HG03139 (cell line): ENCODE data around the gene OR2T10.
"Not testable (repeated sequence)": the region's sequence is repeated elsewhere in the genome, so short reads cannot be mapped to it uniquely, and the experiment has no call there.

Experiments used
- ATAC-seq: cut with Tn5 transposase; IDR thresholded peaks from one replicate; pipeline ENCODE4 v1.9.1; 2021; ENCODE audit not compliant: unreplicated experiment

OR2T10 gene, protein sequence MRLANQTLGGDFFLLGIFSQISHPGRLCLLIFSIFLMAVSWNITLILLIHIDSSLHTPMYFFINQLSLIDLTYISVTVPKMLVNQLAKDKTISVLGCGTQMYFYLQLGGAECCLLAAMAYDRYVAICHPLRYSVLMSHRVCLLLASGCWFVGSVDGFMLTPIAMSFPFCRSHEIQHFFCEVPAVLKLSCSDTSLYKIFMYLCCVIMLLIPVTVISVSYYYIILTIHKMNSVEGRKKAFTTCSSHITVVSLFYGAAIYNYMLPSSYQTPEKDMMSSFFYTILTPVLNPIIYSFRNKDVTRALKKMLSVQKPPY

DNA sequence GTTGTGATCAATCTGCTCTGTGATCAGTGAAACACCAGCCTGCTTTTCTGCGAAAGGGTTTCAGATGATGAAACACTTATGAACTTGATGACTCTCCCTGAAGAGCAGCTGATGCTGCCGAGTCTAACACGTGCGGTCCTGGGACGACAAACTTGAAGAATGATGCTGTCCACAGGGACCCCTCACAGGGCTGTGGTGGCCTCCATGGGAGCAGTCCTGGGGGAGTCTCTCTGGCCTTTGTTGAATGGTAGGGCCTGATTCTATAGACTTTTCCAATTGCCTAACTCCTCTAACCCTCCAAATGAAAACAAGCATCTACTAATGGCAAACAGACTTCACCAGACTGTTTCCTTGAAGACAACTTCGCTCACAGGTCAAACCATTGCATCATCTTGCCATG, at the start of gene OR2T10:
OR2T10 (minus strand) TSS at position 112 of the 400 bp plus-strand sequence. CDS start 3,932 bp downstream, outside the sequence.
- ATAC-seq, result no peak

DNA sequence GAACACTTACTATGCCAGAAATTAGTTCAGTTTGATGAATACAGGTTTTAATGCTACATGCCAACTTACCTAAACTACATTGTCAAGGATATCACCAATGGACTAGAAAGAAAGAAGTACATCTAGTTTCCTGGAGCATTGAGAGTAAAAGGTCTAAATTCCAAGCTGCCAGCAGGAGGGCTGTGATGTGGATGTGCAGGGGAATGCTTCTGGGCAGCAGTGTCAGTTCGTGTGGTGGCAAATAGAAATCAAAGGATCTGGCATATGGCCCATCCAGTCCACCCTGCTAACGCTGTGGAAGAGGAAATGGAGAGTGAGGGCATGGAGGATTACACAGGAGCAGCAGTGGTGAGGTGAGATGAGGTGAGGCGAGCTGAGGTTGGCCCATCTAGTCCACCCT, 47.7 kb upstream of the OR2T10 start, which contains the start of gene OR2T35:
OR2T35 (minus strand) TSS at position 101 of the 400 bp plus-strand sequence. CDS start 6,020 bp downstream, outside the sequence.
- not testable (repeated sequence) for ATAC-seq

DNA sequence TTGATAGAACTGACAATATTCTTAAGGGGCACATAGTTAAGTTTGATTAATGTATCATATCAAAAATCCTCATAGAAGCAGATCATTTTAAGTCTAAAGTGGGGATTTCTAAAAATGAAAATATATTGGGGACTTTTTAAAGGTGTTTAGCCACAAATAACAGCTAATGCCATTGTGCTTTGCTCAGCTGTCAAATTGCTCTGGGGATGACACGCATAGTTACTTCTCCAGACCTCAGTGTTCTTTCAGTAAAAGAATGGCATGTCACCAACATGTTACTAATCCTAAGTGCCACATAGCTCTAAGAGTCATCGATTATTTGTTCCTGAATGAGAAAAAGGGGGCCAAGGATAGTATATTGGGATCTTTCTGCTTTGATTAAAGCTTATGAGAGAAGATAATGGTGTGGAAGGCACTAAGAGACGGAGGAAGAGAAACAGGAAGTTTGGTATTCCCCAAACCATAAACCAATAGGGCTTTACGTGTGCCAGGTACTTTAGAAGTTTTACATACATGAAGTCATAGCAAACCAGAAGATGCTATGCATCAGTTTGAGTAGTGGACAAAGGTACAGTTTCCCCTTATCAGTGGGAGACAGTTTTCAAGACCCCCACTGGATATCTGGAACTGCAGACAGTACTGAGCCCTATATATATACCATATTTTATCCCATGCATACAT, 45.6 kb upstream of the OR2T10 start:
- ATAC-seq, result peak; percentile 51

DNA sequence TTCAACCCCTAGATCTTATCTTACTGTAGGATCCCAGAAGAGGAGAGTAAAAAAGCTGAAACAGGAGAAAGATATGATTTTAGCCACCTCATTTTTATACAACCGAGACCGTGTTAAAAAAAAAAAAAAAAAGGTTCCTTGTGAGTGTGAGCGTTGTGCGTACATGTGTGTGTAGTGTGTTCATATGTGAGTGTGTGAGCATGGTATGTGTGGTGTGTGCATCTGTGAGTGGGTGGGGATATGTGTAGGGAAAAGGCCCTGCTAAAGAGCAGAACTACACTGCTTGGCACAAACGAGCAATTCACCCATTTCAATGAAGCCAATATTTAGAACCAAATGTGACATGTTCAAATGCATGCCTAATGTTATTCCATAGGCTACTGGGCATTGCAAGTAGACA, 44.1 kb upstream of the OR2T10 start:
- not testable (repeated sequence) for ATAC-seq

DNA sequence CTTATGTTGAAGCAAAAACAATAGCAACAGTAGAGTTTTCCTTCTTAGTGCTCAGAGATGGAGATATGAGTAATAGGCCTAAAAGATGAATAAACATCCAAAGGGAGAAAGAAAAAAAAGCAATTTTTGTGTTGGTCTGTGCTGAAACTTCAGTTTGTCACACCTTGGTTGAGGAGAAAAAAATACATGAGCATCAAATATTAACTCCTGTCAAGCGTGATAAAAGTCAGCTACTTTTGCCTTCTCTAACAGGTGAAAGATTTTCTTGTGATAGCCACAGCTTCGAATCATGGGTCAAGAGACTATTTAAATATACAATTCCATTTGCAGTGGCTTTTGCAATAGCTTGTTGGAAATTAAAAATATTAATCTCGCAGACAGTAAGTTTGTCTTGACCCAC, 43.4 kb upstream of the OR2T10 start:
- not testable (repeated sequence) for ATAC-seq

DNA sequence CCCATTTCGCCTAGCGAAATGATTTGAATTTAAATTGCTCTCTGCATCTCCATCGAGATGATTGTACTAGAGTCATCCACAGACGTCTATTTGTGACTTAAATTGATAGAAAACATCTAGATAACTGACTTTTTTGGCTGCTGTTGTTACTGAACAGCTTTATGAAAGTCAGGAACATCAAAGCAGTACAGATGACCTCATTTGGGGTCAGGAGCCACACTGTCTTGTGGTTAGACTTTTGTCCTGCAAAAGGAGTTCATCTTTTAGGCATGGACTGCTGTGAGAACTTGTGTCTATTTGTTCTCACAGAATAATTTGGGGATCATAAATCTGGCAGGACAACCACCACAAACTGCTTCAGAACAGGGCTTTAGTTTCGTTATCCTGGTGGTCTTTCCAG, 42.2 kb upstream of the OR2T10 start:
- ATAC-seq, result peak; percentile 32

DNA sequence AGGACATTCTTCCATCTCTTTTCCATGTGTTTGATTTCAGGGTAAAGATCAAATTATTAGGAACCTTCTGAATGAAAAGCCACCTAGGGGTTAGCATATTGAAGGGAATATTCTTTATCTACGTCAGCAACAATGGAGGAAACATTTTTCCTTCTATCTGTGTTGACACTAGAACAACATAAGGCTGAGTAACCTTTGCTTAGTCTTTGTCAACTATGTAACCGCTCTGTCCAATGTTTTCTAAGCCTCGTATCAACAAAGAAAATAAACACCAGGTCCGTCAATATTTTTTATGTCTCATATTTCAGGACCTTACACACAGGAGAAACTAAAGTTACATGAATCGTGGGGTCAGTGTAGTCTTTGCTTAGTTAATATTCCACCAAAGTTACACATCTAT, 39.1 kb upstream of the OR2T10 start:
- ATAC-seq, result not testable (repeated sequence)

DNA sequence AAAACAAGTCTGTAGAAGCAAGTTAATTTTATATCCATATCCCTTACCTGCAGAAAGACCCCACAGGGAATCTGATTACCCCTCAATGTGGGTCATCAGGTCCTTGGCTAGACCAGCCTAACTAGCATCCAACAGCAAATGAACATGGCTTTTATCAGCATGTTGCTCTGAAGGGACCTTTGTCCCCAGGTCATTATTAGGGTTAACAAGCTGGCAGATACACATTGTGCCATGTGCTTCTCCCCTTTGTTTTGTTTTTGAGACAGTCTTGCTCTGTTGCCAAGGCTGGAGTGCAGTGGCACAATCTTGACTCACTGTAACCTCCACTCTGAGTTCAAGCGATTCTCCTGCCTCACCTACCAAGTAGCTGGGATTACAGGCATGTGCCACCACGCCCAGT, 37.5 kb upstream of the OR2T10 start, which contains the start of gene OR2T11:
OR2T11 (minus strand) TSS at position 101 of the 400 bp plus-strand sequence. CDS start 7,963 bp downstream, outside the sequence.
- ATAC-seq, result not testable (repeated sequence)

DNA sequence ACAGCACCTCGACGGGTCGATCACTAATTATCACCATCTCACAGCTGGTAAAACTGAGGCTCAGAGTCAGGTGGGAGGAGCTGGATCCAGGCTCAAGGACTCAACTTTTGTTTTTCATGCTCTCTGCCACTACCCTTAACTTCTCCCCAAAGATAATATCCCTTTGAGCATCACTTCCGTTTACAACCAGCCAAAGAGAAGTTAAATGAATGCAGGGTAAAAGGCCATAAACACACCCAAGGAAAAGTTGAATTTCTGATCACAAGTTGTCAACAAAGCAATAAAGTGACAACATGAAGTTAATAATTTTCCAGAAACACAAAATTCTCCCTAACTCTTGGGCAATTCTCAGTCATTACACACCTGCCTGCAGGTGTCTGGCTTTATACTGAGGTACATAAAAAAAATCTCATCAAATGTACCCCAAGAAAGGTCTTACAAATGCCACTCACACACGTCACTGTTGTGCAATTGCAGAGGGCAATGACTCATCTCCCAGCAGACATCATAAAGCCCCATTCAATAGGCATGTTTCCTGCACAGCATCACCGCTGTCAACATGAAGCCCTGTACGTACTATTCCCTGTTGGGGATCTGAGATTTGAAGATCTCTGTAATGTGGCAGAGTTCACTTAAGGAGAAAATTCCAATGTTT, 34.0 kb upstream of the OR2T10 start:
- no peak for ATAC-seq

DNA sequence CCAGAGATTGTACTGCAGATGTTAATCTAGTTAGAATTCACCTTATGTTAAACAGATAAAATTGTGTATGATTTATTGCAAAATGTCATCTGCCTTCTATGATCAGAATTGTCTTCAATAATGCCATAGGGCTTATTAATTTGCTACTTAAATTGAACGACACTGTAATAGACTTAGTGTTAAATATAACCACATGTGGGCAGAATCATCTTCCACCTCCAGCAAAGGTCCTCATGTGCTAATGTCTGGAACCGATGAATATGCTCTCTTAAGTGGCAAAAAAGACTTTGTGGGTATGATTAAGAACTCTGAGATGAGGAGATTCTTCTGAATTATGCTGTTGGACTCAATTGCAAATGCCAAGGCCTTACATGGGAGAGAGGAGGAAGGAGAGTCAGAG, 33.1 kb upstream of the OR2T10 start:
- no peak for ATAC-seq

DNA sequence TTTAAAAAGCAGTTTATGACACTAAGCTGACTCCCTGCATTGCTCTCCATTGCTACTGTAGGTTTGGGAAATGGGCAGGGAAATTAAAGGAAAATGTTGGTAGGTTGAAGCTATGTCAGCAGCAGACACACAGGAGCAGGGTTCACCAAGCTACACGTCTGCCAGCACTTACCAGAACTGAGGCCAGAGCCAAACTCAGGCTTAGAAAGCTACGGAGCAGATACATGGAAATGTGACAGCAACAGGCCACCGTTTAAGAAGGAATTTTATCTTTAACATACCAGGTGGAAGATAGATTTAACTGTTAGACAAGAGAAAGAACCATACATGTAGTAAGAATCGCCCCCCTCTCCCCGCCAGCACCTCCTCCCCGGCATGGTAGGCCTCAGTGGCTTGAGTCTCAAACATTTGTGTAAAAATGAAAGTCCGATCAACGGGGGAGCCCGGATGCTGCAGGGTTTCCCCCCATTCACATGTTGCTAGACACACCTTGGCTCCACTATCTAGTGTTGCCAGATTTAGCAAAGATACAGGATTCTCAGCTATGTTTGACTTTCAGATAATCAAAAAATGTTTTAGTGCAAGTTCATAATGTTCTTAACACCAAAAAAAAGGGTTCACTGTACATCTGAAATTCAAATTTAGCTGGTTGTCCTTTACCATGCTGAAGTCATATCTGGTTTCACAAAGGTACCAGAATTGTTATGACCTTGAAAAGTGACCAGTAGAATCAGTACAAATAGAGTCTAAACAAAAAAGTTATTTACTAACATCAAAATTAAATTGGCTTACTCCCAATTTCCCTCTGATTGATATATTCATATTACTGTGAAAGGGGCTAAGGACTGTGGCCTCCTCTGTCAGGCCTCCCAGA, 30.7 kb upstream of the OR2T10 start:
- peak; percentile 72 for ATAC-seq

DNA sequence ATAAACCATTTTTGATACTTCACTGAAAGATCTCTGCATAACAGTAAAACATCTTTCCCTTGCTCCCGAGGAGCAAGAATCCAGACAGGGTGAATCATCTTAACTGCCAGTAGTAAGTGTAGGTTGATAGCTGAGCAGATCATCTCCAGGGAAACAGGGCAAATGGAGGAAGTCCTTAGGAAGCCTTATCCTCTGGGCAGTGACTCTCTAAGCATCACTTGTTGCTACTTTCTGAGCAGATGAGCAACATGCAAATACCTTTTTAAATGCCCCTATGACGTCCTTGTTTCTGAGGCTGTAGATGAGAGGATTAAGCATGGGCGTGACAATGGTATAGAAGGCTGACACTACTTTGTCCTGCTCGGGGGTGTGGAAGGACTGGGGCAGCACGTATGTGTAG, 28.5 kb upstream of the OR2T10 start:
- ATAC-seq, result no peak

DNA sequence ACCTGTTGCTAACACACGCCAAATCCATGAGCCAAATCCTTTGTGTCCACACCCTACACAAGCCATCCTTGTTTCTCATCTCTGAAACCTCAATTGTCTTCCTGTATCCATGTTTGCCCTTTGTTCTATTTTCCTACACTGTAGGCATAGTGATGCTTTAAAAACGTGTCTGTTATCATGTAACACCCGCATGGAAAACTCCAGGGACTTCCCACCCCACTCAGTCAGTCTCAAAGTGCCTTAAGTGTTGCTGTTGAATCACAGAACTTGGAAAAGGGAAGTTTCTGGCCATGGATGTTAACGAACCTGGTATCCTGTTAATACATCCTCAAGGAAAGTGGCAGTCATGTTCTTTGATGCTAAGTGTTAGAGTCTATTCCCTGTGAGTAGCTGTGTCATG, 27.7 kb upstream of the OR2T10 start:
- ATAC-seq, result no peak

DNA sequence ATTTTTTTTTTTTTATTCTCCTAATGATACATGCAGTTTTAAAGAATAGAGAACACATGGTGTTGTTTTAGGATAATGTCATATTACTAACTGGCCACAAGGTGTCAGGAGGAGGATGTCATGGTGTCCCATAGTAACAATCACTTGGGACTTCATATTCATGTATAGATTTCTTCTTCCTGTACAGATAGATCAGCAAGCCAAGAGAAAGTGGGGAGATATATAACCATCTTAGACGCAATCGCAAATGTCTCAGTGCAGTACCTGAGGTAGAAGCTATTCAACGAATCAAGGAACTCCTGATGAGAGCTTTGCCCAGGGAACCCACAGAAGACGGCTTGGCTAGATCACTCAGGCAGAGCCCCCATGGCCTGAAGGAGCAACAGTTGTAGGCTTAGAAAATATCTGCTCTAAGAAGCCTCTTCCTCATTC, 25.1 kb upstream of the OR2T10 start:
- peak; percentile 94 for ATAC-seq

DNA sequence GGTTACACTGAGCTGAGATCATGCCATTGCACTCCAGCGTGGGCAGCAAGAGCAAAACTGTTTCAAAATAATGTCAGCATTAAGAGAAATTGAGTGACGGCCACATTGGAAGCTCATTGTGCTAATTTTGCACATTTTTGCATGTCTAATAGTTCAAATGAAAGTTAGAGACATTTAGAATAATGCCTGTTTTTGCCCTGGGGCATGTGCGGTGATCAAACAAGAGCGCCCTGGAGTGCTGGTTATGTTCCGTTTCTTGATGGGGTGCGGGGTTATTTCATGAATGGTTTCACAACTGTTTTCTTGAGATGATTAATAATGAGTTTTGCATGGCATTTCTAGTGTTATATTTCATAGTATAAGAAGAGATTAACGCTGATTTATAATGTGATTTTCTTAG, 24.3 kb upstream of the OR2T10 start:
- ATAC-seq, result no peak

DNA sequence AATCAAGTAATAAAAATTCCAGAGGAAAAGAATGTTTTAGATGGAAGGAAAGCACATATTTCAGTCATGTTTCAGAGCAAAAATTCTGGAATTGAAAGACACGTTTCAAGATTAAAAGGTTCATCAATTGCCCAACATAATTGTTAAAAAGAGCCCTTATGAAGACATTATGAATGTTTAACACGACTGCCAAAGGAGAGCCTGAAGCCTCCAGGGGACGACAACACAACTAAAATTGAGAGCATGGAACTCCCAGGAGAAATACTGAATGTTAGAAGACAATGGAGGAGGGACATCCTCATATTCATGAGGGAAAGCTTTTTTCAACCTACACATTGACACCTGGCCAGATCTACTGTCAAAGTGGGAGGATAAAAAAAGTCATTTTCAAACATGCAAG, 21.4 kb upstream of the OR2T10 start:
- no peak for ATAC-seq

DNA sequence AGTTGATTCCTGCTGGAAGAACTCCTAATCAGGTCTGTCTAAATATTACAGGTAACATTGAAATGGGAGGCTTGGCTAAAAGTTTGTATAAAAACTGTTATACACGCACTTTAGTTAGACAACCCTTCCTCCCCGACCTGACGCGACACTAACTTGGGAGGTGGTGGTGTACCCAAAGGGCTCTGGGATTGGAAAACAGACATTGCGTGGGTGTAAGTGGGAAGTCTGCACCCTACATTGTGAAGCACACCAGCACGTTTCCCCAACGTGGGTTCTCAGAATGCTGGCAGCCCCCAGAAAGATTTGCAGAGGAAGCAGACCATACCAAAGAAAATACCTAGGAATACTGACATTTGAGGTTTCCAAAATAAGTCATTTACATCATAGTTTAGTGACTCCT, 20.6 kb upstream of the OR2T10 start:
- ATAC-seq, result no peak

DNA sequence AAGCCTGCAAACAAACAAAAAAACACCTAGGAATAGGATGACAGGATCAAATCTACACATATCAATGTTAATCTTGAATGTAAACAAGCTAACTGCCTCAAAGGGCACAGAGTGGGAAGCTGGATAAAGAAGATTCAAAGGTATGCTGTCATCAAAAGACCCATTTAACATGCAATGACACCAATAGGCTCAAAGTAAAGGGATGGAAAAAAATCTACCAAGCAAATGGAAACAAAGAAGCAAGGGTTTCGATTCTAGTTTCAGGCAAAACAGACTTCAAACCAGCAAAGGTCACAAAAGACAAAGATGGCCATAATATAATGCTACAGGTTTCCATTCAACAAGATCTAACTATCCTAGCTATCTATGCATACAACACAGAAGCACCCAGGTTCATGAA, 16.2 kb upstream of the OR2T10 start:
- ATAC-seq, result no peak

DNA sequence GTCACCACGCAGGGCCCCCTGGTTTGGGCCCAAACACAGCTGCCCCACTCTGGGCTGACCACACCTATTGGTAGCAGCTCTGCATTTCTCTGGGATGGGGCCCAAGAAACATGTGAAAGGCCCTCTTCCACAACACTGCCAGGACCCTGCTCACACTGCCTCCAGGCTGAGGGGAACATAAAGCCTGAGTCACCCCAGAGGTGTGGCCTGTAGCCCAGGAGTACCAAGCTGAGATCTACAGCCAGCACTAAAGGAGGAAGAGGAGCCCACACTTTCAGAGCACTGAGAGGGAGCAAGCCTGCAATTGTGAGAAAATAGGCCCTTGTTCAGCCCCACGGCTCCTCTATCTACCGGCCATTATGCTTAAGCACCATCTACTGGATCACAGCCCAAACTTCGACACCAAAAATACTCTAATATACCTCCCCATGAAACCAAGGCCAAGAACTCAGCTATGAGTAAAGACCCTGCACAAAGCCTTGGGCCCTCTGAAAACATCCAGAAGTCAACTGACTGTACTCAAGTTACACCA, 14.4 kb upstream of the OR2T10 start:
- ATAC-seq, result no peak

DNA sequence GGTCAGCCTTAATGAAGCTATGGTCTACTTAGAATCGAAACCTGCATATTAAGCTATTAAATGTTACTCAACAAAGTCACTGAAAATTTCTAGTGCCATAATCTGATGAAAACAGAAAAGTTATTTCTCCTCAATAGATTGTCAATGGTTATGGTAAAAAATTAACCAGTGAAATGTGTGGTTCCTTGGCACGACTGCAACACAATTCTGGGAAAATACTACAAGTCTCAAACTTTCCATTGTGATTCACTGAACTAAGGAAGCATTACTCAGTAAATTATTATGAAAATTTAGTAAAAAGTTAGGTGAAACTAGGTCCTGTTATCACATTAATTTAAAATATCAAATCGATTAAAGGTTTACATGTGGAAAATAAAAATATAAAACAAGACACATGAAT, 12.8 kb upstream of the OR2T10 start:
- no peak for ATAC-seq

DNA sequence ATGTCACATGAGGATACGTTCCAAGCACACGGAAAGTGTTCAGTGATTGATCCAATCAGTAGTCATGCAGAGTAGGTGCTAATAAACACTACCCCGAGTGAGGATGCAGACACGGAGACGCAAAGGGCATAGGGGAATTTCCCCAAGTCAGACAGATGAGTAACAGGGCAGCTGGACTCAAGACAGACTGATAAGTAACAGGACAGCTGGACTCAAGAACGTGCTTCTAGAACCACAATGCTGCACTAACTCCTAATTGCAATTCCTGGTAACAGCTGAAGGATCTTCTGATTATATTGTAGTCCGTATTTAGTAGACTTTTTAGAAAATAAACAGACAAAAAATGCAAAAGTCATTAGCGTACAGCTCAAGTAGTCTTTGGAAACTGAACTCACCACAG, 1.9 kb upstream of the OR2T10 start:
- ATAC-seq, result no peak
